Measurements from ENCODE around the gene HMCN1.

The HMCN1 gene

DNA sequence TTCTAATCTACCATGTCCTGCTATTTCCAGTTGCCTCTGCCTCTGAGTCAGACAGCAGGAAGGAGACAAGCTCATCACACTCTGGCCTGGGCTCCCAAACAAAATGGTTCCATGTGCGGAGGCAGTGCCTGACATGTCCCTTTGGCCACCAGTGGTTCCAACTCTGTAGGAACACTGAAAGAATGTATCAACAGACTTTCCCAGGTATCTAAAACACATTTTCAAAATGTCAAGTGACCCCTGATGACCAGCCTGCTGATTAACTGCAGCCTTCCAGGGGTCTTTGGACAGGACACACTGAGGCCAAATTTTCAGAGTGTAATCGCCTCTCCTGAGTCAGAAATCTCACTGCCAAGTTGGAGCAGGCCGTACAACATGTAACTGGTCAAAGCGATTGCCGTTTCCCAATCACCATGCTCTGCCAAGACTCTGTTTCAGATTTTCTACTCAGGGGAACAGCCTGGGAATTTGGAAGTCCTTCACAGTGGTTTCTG is 468.1 kb downstream of the HMCN1 start:
- Histone ChIP-seq H3K9me3 (ENCODE audit: control insufficient read depth, insufficient read depth, low read length) (no peaks in the 10 kb centered on the region), H3K36me3 (ENCODE audit: control insufficient read depth, low read length) (no peaks in the 10 kb centered on the region), H3K27me3 (ENCODE audit: control insufficient read depth, low read length) (peaks cover 4% of the 10 kb centered on the region), H3K27ac (ENCODE audit: low read depth, low read length) (no peak overlapping the region), H3K79me2 (ENCODE audit: control insufficient read depth, low read length) (no peaks in the 10 kb centered on the region), H3K4me2 (ENCODE audit: low read length) (no peak overlapping the region), H3K4me3 (ENCODE audit: low read length) (no peak overlapping the region), H4K20me1 (ENCODE audit: control insufficient read depth, insufficient read depth, low read depth, low read length) (no peaks in the 10 kb centered on the region), H3K9me2 (replicated peaks; ENCODE audit: control insufficient read depth, low read length) (no peaks in the 10 kb centered on the region), H3K4me1 (ENCODE audit: control insufficient read depth, low read length) (no peaks in the 10 kb centered on the region), H3F3A (ENCODE audit: control insufficient read depth, insufficient read depth) (no peaks in the 10 kb centered on the region)
- TF ChIP-seq CTCF (IDR thresholded peaks at IDR 0.05; ENCODE audit: low read depth, low read length, poor library complexity, severe bottlenecking) = no peak
- no peak for TF ChIP-seq EZH2phosphoT487 (IDR thresholded peaks at IDR 0.05; ENCODE audit: borderline replicate concordance, low read length)

DNA sequence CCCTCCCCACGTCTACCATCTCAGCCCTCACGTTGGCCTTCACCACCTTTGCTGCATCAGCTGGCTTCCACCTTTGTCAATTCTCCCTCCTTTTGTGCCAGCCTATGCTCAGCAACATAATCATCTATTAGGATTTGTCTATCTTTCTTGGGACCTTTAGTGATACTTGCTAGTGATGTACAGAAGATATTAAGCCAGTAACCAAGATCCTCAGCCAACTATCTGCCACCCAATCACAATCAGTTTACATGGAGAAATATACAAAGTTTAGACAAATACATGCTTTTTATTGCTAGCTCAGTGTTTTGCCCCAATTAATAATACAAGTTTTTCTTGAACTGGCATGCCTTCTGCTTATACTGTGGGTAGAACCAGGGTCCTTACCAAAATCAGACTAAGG is 468.6 kb downstream of the HMCN1 start:
- Histone ChIP-seq H3K36me3 (ENCODE audit: control insufficient read depth, low read length) (no peaks in the 10 kb centered on the region), H3K9me2 (replicated peaks; ENCODE audit: control insufficient read depth, low read length) (no peaks in the 10 kb centered on the region), H3K4me2 (ENCODE audit: low read length) (no peak overlapping the region), H3K4me1 (ENCODE audit: control insufficient read depth, low read length) (no peaks in the 10 kb centered on the region), H3F3A (ENCODE audit: control insufficient read depth, insufficient read depth) (no peaks in the 10 kb centered on the region), H3K4me3 (ENCODE audit: low read length) (no peak overlapping the region), H3K27ac (ENCODE audit: low read depth, low read length) (no peak overlapping the region), H3K27me3 (ENCODE audit: control insufficient read depth, low read length) (peaks cover 9% of the 10 kb centered on the region), H4K20me1 (ENCODE audit: control insufficient read depth, insufficient read depth, low read depth, low read length) (no peaks in the 10 kb centered on the region), H3K79me2 (ENCODE audit: control insufficient read depth, low read length) (no peaks in the 10 kb centered on the region), H3K9me3 (ENCODE audit: control insufficient read depth, insufficient read depth, low read length) (no peaks in the 10 kb centered on the region)
- no peak for TF ChIP-seq CTCF (IDR thresholded peaks at IDR 0.05; ENCODE audit: low read depth, low read length, poor library complexity, severe bottlenecking)
- no peak for TF ChIP-seq EZH2phosphoT487 (IDR thresholded peaks at IDR 0.05; ENCODE audit: borderline replicate concordance, low read length)

GRCh38 chr1:186206048-186206570 is 471.9 kb downstream of the HMCN1 start:
- TF ChIP-seq CTCF (IDR thresholded peaks at IDR 0.05; ENCODE audit: low read depth, low read length, poor library complexity, severe bottlenecking) = no peak
- TF ChIP-seq EZH2phosphoT487 (IDR thresholded peaks at IDR 0.05; ENCODE audit: borderline replicate concordance, low read length) = no peak
- H3K9me2 ChIP-seq (replicated peaks; ENCODE audit: control insufficient read depth, low read length) = no peaks in the 10 kb centered on the region
- H3K4me1 ChIP-seq (ENCODE audit: control insufficient read depth, low read length) = no peaks in the 10 kb centered on the region
- no peak overlapping the region for H3K27ac ChIP-seq (ENCODE audit: low read depth, low read length)
- no peaks in the 10 kb centered on the region for H3K9me3 ChIP-seq (ENCODE audit: control insufficient read depth, insufficient read depth, low read length)
- H4K20me1 ChIP-seq (ENCODE audit: control insufficient read depth, insufficient read depth, low read depth, low read length) = no peaks in the 10 kb centered on the region
- peaks cover 16% of the 10 kb centered on the region for H3K27me3 ChIP-seq (ENCODE audit: control insufficient read depth, low read length)
- no peak overlapping the region for H3K4me3 ChIP-seq (ENCODE audit: low read length)
- H3K36me3 ChIP-seq (ENCODE audit: control insufficient read depth, low read length) = no peaks in the 10 kb centered on the region
- no peak overlapping the region for H3K4me2 ChIP-seq (ENCODE audit: low read length)
- no peaks in the 10 kb centered on the region for H3F3A ChIP-seq (ENCODE audit: control insufficient read depth, insufficient read depth)
- H3K79me2 ChIP-seq (ENCODE audit: control insufficient read depth, low read length) = no peaks in the 10 kb centered on the region

Measured in DOHH2 (cell line).